ENCODE results near the gene RBM38. TPM values are rescaled to one million over a fixed set of nuclear protein-coding genes. Genes with fewer than 3 reads are reported as not detected.

Gene RBM38
- total RNA-seq, 4 donors from 2014 or later, result 9.6 to 15.5 (median 12.8) TPM

DNA sequence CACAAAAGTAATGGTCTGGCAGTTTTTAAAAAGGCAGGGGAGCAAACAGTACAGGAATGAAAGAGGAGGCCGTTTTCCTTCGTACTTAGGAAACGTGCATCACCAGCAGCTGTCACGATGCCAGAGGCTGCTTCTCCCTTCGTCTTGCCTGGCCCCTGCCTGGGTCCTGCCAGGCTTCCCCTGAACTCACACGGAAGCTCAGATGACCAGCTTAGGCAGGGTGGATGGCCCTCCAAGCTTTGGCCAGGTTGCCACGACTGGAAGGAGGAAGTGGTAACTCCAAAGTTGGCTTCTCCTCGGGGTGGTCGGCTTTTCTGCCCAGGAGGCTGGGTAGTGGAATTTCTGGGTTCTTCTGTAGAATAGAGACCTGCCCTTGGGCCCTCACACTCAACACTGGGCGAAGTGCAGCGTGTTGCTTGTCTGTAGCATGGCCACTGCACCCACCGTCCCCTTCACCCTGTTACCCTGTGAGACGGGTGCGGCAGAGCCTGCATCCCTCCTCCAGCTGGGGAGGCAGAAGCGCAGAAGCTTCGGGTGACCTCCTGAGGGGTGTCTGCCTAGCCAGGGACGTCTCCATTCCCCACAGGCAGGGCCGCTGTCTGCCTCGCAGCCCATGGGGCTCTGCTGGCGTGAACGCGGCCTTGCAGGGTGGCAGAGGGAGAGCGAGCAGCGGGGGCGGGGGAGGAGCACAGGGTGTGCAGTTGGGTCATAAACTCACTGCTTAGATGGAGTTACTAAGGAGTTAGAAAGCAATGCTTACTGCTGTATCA lies 18.4 kb upstream of the RBM38 start:
- DNase-seq, result no peak
- Histone ChIP-seq H3K4me1 (no peaks in the 10 kb centered on the region), H3K36me3 (peaks cover 0 to 95% (median 2%) of the 10 kb centered on the region in 3 donors)

DNA sequence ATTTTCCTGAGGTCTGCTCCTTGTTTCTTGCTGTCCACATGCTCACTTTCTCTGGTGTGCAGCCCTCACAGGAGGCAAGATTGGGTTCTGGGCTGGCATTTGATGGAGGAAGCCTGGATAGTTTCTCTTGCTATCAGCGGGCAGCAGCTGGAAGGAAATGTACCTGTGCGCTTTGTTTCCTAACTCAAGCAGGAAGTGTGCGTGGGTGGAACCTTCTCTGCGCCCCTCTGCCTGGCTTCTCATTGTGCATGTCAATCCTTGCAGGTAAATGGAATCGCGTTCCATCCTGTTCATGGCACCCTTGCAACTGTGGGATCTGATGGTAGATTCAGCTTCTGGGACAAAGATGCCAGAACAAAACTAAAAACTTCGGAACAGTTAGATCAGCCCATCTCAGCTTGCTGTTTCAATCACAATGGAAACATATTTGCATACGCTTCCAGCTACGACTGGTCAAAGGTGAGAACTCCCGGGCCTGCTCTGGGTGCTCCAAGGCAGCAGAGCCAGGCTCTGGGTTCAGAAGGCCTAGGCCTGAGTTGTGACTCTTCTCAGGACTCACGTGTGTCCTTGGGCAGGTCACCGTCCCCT lies 16.8 kb upstream of the RBM38 start:
- TF ChIP-seq, protein P1, sequence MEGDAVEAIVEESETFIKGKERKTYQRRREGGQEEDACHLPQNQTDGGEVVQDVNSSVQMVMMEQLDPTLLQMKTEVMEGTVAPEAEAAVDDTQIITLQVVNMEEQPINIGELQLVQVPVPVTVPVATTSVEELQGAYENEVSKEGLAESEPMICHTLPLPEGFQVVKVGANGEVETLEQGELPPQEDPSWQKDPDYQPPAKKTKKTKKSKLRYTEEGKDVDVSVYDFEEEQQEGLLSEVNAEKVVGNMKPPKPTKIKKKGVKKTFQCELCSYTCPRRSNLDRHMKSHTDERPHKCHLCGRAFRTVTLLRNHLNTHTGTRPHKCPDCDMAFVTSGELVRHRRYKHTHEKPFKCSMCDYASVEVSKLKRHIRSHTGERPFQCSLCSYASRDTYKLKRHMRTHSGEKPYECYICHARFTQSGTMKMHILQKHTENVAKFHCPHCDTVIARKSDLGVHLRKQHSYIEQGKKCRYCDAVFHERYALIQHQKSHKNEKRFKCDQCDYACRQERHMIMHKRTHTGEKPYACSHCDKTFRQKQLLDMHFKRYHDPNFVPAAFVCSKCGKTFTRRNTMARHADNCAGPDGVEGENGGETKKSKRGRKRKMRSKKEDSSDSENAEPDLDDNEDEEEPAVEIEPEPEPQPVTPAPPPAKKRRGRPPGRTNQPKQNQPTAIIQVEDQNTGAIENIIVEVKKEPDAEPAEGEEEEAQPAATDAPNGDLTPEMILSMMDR (IDR thresholded peaks at IDR 0.05), result no peak
- TF ChIP-seq POLR2A (IDR thresholded peaks at IDR 0.05), result no peak
- Histone ChIP-seq H3K4me1 (no peaks in the 10 kb centered on the region), H3K4me3 (no peak overlapping the region), H3K9me3 (no peaks in the 10 kb centered on the region), H3K27me3 (no peaks in the 10 kb centered on the region), H3K36me3 (peaks cover 0 to 90% (median 2%) of the 10 kb centered on the region in 3 donors), H3K27ac (peak overlapping the region in 2 of 4 donors; percentile 13 to 21)
- no peak for DNase-seq

More for the DNA sequence above, 18.4 kb upstream of the RBM38 start:
- TF ChIP-seq POLR2A (IDR thresholded peaks at IDR 0.05), result no peak
- TF ChIP-seq, protein P1 (IDR thresholded peaks at IDR 0.05), result no peak
- Histone ChIP-seq H3K27ac (no peak overlapping the region), H3K9me3 (no peaks in the 10 kb centered on the region), H3K4me3 (no peak overlapping the region), H3K27me3 (no peaks in the 10 kb centered on the region)

DNA sequence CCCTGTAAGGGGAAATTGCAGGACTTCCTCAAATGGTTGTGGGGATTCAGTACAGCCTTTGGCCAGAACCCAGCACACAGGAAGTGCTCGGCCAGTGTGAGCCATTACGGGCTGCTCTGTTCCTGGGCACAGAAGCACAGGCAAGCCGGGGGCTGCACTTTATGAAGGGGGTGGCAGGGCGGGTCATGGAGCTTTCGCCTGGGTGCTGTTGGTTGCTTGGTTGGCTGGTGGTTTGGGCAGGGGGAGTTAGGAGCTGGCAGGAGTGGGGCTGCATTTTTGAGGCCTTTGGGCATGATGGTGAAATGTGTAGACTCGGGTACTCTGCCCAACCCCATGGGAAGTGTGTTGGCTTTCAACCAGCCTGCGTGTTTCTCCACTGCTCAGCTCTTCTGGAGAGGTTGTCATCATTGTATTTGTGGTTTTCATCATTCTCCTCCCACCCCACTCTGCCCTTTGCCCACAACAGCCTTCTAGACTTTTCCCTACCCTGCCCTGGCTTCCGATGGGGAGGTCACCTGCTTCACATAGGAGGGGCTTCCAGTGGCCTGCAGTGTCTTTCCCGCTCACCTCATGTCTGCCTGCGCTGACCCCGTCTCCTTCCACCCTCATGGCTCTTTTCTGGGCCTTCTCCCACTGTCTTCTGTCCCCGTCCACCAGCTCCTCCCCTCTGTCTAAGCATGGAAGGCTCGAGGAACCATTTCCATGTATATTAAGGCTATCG lies 16.1 kb upstream of the RBM38 start:
- Histone ChIP-seq H3K36me3 (peaks cover 0 to 86% (median 2%) of the 10 kb centered on the region in 3 donors), H3K27ac (peak overlapping the region in 2 of 4 donors; percentile 13 to 21), H3K27me3 (no peaks in the 10 kb centered on the region), H3K9me3 (no peaks in the 10 kb centered on the region), H3K4me1 (no peaks in the 10 kb centered on the region), H3K4me3 (peak overlapping the region in 1 of 4 donors; percentile 4)
- no peak for TF ChIP-seq POLR2A (IDR thresholded peaks at IDR 0.05)
- TF ChIP-seq, protein P1 (IDR thresholded peaks at IDR 0.05), result no peak
- DNase-seq, result peak in 1 of 3 donors; percentile 58

DNA sequence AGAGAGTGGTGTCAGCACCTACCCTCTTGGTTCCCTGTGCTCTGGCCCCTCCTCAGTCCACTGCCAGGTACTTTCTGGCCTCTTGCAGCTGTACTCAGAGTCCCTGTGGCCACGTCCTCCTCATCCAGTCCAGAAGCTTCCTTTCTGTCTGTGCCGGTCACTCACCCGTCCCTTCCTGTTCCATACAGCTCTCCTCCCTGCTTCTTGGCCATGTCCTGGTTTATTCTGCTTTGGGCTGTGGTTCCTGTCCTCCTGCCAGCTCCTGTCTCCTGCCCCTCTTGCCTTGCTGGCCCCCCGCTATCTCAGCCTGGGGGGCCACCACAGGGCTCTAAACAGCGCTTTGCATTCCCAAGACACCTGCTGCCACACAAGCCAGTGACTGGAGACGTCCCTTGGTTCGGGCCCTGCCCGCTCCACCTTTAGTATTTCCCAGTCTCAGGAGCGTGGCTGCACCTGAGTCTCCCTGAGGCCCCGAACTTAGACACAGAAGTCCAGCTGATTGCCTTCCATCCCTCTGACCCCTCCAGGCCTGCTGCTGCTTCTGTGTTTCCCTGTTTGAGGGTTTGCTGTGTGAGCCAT lies 15.5 kb upstream of the RBM38 start:
- DNase-seq, result no peak
- H3K36me3 ChIP-seq, result peaks cover 0 to 84% (median 2%) of the 10 kb centered on the region in 3 donors
- H3K9me3 ChIP-seq, result no peaks in the 10 kb centered on the region
- H3K4me3 ChIP-seq, result peak overlapping the region in 1 of 4 donors; percentile 4
- no peaks in the 10 kb centered on the region for H3K27me3 ChIP-seq
- H3K27ac ChIP-seq, result no peak overlapping the region
- H3K4me1 ChIP-seq, result no peaks in the 10 kb centered on the region
- no peak for TF ChIP-seq POLR2A (IDR thresholded peaks at IDR 0.05)
- TF ChIP-seq, protein P1 (IDR thresholded peaks at IDR 0.05), result no peak

DNA sequence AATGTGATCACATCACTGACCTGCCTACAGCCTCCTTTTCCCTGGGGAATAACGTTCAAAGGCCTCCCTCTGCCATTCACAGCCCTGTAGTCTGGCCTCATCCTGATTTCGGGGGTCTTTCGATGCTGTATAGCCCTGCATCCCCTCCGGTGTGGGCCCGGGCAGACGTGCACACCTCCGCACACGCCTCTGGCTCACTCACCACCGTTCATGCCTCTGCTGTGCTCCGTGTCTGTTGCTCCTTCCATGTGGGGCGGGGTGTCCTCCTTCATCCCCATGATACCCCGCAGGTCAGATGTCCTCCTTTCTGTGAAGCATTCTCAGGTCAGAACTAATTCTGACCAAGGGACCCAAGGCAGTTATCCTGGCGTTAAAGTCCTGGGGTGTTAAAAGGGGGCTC lies 13.8 kb upstream of the RBM38 start:
- no peak for DNase-seq
- peaks cover 0 to 68% (median 0%) of the 10 kb centered on the region in 3 donors for H3K36me3 ChIP-seq
- TF ChIP-seq, protein P1 (IDR thresholded peaks at IDR 0.05), result no peak
- no peak for TF ChIP-seq POLR2A (IDR thresholded peaks at IDR 0.05)
- H3K27me3 ChIP-seq, result no peaks in the 10 kb centered on the region
- H3K9me3 ChIP-seq, result no peaks in the 10 kb centered on the region
- no peaks in the 10 kb centered on the region for H3K4me1 ChIP-seq
- no peak overlapping the region for H3K27ac ChIP-seq
- no peak overlapping the region for H3K4me3 ChIP-seq

Data from Peyer's patch (tissue), 4 donors.